Measurements from ENCODE around the gene ZNF79.
"Not testable (repeated sequence)": the region's sequence is repeated elsewhere in the genome, so short reads cannot be mapped to it uniquely, and the experiment has no call there.

Gene ZNF79

DNA sequence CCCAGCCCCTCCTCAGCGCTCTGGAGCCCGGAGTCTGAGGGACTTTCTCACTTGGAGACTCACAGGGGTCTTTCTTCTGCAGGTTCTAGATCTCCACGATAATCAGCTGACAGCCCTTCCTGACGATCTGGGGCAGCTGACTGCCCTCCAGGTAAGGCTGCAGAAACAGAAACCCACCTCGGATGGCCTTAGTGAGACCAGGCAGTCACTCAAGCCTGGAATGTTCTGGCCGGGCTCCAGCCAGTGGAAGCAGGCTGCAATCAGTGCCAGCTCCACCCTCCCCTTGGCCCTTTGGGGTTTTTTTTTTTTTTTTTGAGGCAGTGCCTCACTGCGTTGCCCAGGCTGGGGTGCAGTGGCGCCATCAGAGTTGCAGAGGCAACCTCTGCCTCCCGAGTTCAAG, 34.7 kb downstream of the ZNF79 start:
- no peak for DNase-seq

DNA sequence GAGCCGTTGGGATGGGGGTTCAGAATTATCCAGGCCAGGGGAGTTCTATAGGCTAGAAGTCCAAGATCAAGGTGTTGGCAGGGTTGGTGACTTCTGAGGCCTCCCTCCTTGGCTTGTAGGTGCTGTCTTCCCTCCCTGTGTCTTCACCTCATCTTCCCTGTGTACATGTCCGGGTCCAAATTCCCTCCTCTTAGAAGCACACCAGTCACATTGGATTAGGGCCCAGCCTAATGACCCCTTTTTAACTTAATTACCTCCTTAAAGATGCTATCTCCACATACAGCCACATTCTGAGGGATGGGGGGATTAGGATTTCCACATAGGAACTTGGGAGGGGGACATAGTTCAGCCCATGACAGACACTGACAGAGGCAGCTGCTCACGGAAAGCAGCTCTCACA, 39.2 kb downstream of the ZNF79 start:
- DNase-seq, result no peak

DNA sequence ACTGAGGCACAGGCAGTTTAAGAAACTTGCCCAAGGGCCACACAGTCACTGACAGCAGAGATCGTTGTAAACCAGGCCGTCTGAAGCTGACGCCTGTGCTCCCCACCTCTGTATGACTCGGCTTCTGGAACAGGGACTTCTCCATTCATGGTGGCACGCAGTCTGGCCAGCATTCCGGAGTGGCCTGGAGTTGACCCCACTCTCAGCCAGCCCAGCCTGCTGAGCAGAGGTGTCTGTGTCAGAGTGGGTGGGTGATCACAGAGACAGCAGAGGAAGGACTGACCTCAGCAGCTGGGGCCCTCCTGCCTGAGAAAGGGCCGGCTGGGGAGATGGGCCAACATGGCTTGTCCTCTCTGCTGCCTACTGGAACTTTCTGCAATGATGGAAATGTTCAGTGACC, 39.7 kb downstream of the ZNF79 start:
- no peak for DNase-seq

DNA sequence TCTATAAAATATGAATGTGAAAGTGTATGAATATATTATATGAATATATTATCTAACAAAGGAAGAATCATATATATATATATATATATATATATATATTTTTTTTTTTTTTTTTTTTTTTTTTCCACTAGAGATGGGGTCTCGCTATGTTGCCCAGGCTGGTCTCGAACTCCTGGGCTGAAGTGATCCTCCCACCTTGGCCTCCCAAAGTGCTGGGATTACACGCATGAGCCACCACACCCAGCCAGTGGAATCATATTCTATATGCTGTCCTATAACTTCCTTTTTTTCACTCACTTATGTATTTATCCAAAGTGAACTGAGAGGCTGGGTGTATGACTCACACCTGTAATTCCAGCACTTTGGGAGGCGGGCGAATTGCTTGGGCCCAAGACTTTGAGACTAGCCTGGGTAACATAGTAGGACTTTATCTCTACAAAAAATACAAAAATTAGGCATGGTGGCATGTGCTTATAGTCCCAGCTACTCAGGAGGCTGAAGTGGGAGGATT, 42.3 kb downstream of the ZNF79 start:
- DNase-seq, result not testable (repeated sequence)

DNA sequence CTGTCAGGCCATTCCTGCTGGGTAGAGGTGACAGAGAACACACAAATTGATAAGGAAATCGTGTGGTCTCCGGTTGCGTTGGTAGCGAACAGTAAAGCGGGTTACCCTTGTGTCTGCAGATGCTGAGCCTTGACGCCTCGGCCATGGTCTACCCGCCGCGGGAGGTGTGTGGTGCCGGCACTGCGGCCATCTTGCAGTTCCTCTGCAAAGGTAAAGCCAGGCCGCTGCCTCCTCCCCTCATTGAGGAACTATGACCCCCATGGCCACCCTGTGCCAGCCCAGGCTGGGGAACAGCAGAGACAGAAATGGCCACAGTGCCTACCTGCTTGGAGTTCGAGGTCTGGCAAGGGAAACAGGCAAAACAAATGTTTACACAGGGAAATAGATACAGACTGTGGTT, 43.4 kb downstream of the ZNF79 start:
- DNase-seq, result no peak

DNA sequence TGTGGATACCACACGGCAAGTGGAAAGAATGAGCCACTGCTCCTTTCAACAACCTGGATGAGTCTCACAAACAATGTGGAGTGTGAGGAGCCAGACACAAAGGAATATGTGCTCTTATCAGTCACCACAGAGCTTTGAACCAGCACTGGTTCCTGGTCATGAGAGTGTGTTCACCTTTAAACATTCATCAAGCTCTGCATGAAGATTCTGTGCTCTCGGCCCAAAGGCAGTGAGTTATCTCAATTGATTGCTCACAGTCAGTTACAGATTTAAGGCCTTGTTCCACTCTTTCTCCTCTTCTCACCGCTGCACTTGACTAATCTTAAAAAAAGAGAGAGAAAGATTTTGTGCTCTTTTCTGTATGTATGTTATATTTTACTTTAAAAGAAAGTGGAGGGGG, 46.5 kb downstream of the ZNF79 start:
- DNase-seq, result no peak

DNA sequence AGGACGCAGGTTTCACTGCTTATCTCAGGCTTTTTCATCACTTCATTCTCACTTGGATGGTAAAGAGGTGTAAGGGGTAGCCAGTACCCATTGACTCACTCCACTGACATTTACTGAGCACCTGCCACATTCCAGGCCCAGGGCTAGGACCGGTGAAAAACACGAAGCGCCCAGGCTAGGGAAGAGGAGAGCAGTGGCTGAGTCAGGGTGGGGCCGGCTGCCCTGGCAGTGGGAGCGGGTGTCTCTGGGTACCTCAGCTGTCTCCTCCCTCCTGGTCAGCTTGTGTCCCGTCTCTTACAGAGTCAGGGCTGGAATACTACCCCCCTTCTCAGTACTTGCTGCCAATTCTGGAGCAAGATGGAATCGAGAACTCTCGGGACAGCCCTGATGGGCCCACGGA, 49.3 kb downstream of the ZNF79 start:
- DNase-seq, result no peak

DNA sequence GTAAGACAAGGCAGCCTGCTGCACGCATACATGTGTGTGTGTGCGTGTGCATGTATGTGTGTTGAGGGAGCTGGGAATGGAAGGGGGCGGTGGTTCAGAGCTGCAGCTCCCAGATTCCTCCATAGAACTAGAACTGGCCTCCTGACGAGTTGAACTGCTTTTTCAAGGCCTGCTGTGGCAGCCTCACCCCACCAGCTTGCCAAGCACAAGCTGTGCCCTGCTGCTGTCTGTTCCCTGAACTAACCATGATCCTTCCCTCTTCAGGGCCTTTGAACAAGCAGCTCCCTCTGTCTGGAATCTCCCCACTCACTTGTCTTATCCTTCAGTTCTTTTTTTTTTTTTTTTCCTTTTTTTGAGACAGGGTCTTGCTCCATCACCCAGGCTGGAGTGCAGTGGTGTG, 49.8 kb downstream of the ZNF79 start:
- DNase-seq, result no peak

DNA sequence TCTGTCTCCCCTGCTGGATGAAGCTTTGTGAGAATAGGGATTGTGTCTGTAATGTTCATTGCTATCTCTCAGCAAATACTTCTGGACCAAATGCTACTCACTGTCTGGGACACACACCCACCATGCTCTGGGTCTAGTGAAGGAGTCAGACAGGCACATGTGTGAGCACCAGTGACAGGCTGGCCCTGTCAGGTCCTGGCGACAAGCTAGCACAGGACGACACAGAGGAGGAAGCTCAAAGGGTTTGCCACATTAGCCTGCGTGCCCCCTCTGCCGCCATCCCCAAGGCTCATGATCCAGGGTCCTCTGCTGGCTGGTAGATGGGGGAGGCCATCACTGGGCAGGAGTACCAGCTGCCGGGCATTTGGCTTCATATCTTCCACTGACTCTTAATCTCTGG, 50.4 kb downstream of the ZNF79 start:
- no peak for DNase-seq

DNA sequence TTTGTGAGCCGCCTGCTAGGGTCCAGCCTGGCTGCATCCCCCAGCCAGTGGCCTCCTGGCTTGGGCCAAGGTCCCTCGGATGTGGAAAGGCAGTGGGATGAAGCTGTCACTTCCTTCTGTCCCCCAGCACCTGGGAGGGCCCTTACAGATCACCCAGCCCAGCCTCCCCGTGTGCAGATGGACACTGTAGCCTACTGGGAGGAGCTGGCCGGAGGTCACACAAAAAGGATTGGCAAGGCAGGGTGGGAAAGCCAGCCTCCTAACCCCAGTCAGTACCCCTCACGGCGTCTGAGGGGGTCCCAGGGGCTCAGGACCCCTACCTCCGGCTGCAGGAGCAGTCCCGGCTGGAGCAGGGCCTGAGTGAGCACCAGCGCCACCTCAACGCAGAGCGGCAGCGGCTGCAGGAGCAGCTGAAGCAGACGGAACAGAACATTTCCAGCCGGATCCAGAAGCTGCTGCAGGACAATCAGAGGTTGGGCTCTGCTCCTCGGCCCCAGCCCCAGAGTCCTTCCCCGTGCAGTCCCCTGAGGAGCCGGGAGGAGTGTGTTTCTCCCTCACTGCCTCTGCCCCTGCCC, 55.4 kb downstream of the ZNF79 start:
- DNase-seq, result no peak

DNA sequence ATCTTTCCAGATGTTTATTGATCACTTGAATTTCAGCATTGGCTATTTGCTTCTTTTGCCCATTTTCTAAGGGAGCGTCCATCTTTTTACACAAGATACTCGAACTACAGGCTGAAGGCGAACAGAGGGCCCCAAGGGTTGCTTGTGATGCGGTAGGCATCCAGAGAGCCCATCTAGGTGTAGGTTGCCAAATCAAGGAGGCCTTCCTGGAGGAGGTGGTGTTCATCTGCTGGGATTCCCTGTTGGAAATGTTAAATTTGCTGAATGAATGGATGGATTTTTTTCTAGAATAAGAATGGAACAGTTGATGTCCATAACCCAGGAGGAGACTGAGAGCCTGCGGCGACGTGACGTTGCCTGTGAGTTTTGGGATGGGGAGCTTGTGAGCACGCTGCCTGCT, 58.5 kb downstream of the ZNF79 start:
- DNase-seq, result no peak

DNA sequence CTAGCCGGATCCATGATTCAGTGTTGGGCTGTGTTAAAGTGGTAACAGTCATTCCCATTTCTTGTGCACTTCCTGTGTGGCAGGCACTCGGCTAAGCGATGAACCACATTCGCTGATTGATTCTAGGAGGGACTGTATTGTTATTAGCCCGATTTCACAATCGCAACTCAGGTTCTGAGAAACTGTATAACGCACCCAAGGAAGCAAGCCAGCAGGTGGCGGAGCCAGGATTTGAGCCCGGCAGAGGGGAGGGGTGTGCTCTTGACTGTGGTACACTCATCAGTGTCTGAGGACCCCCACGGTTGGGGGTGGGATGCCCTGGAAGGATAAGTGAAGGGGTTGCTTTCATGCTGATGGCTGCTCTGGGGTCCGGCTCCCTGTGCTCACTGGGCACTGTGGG, 61.8 kb downstream of the ZNF79 start:
- no peak for DNase-seq

DNA sequence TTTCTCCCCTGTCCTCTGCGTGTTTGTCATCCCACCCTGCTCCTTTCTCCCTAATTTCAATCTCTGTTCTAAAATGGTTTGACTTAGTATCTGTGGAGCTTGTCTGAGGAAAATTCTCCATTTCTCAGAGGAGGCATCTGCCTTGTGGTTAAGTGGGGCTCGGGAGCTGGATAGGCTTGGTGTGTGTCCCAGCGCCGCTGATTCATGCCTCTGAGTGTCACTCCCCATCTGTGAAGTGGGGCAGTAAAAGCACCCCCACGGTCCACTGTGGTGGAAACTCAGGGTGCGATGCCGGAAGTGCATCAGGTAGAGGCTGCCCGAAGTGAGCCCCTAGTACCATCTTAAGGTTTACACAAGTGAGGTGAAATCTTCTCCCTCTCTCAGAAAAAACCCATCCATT, 64.8 kb downstream of the ZNF79 start:
- DNase-seq, result no peak

DNA sequence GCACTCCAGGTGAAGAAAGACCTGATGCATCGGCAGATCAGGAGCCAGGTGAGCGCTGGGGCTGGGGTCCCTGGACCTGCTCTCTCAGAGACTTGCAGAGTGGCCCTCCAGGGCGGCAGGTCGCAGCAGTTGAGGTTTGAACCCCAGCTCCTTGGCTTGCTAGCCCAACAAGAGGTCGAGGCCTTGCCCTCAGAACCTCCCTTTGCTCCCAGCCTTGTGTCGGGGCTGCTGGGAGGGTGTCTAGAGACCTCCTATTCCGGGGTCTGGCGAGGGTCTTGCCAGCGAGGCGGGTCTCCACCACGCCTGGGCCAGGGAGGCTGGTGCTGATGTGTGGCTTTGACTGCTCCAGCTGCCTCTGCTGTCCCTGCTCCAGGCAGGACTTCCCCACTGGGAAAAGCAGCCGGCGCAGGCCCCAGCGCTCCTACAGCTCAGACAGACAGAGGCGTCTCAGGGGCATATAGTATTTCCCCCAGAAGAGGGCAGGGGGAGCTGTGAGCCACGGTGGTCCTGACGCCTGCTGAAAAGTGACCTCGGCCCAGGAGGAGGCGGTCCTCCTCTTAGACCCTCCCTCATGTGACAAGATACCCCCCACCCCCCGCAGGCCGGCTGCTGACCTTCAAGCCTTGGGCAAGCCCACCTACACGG, 65.4 kb downstream of the ZNF79 start:
- DNase-seq, result no peak

DNA sequence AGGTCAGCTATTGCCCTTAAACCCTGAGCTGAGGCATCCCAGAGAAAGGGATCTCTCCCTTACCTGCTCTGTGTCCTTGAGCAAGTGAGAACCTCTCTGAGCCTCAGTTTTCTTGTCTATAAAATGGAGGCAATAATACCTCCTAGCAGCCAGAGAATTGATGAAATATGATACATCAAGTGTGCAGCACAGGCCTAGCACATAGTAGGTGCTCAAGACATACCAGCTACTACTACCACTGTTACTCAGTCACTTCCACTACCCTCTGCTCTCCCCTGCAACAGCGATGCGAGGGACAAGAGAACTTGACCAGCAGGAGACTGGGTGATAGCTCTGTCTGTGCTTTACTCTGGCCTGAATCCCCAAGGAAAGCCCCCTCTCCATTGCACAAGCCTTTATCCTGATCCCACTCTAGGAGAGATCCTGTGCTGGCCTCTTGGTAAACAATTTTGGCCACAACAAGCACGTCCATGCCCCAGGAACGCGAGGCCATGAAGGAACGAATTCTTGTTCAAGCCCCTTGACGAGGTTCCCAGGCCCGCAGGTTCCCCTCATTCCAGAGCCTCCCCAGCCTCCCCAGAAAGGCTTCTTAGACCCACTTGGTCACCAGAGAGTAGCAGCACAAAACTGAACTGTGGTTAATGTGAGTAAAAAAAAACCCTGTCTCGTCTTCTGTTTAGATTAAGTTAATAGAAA, 66.5 kb downstream of the ZNF79 start:
- no peak for DNase-seq

DNA sequence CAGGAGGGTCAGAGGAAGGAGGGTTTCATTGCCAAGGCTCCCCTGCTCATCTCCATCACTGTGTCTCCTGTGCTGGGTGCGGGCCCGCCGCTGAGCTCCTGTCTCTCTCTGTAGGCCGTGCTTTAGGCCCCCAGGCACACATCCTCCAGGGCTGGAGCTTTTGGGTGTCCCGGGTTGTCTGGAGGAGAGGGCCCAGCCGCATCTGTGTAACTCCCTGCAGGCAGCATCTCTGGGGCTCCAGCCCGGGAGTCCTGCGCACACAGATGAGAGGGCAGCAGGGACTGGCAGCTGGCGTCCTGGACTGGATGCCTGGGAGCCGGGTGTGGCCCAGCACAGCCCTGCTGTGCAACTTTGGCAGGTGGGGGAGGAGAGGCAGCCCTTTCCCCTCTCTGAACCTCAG, 67.3 kb downstream of the ZNF79 start:
- DNase-seq, result no peak

DNA sequence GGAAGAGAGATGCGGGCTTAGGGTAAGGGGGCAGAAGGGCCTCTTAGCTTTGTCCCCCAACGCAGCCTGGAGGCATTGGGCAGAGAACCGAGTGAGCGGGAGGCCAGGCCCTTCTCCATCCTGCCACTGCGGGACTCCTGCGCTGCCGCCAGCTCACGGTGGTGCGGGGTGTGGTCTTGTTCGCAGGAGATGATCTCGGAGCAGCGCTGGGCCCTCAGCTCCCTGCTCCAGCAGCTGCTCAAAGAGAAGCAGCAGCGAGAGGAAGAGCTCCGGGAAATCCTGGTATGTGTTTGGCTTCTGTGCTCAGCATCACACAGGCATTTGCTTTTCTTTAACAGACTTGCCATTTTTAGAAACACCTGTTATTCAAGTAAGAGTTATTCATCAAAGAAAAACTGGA, 68.4 kb downstream of the ZNF79 start:
- DNase-seq, result no peak

DNA sequence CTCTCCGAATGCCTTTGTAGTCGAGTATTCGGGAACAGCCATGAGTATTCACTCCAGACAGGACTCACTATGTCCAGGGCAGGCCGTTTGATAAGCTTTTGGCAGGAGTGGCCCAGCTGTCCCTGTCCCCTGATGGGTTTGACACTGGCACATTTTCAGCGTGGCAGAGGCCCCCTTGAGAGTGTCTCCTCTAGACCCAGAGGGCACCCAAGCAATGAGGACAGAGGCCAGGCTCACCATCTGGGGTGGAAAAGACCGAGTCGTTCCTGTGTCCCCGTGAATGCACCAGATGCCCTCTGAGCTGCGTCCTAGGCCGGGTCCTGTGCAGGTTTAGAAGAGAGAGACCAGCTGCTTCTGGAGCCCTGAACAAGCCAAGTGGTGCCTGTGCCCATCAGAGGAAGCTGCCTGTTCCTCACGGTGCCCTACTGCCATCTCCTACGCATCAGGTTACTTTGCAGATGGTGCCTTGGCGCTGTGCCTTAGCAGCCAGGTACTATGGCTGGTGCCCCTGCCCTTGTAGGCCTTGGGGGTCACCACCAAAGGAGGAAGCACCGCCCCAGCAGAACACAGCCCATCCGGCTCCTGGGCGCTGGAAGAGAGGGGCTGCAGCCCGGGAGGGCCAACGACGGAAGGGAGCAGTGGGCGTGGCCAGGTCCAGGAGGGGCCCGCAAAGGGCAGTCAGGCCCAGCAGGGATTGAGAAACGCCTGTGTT, 69.6 kb downstream of the ZNF79 start:
- DNase-seq, result no peak

DNA sequence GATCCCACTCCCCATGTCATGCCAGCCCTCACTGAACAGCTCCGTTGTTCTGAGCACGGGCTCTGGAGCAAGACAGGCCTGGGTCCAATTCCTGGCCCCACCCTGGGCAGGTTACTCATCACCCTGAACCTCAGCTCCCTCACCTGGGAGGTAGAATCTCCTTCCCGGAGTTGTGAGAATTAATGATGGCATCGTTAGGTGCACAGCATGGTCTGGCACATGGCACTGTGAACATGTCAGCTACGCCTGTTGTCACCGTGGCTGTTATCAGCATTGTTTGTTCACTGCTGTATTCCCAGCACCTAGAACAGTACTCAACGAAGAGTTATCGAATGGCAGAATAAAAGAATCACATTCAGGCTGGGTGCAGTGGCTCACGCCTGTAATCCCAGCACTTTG, 70.1 kb downstream of the ZNF79 start:
- DNase-seq, result no peak

Measured in fibroblast of upper back skin (primary cell).